Skeletal muscle satellite cell (primary cell): ENCODE results near the gene MTG1.

ENCODE experiments used
- H3K27me3 ChIP-seq: 2 replicates; pipeline ENCODE4 v1.7.0; 2013; ENCODE audit warnings: low read length; ENCODE audit not compliant: control insufficient read depth, insufficient read depth
- H3K36me3 ChIP-seq: 2 replicates; pipeline ENCODE4 v1.7.0; 2013; ENCODE audit warnings: mild to moderate bottlenecking, control low read depth, low read length; ENCODE audit not compliant: insufficient read depth
- H3K4me1 ChIP-seq: 2 replicates; pipeline ENCODE4 v1.7.0; 2013; ENCODE audit warnings: low read length; ENCODE audit not compliant: control insufficient read depth, insufficient read depth
- H3K4me2 ChIP-seq: 2 replicates; pipeline ENCODE4 v1.7.0; 2013; ENCODE audit warnings: mild to moderate bottlenecking, low read length
- H3K4me3 ChIP-seq: 2 replicates; pipeline ENCODE4 v1.7.0; 2013; ENCODE audit warnings: low read length
- H3K9ac ChIP-seq: 2 replicates; pipeline ENCODE4 v1.7.0; 2013; ENCODE audit warnings: mild to moderate bottlenecking, low read depth, low read length, moderate library complexity
- H3K9me3 ChIP-seq: replicated peaks from 2 replicates; pipeline ENCODE4 v1.7.0; 2013; ENCODE audit warnings: mild to moderate bottlenecking, control low read depth, low read length

MTG1 gene

DNA sequence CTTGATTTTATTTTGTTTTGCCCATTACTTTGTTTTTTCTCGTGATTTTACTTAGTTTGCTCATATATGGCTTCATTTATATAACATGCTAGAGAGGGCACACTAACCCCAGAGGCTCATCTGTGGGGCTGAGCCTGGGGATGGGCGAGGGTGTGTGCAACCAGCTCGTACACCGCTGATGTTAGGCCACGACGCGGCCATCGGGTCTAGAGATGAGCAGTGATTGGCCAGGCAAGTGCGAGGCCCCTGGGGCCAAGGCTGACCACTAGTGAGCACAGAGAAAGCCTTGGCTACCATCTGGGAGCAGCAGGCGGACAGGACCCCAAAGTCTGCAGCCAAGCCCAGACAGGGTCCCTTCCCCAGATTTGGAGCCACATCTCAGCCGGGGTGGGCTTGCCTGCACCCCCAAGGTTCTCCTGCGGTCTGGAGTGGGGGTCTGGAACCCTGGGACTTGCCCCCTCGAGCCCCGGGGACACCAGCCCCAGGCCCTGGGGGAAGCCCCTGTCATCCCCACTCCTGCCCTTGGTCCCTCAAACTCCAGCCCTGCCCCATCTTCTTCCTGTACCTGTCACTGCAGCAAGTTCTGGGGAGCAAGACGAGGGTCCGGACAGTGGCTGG lies 39.9 kb upstream of the MTG1 start:
- Histone ChIP-seq H3K4me2 (no peak overlapping the region), H3K4me3 (no peak overlapping the region), H3K4me1 (peaks cover 17% of the 10 kb centered on the region), H3K27me3 (peaks cover 3% of the 10 kb centered on the region), H3K9ac (no peak overlapping the region), H3K9me3 (no peaks in the 10 kb centered on the region), H3K36me3 (no peaks in the 10 kb centered on the region)

DNA sequence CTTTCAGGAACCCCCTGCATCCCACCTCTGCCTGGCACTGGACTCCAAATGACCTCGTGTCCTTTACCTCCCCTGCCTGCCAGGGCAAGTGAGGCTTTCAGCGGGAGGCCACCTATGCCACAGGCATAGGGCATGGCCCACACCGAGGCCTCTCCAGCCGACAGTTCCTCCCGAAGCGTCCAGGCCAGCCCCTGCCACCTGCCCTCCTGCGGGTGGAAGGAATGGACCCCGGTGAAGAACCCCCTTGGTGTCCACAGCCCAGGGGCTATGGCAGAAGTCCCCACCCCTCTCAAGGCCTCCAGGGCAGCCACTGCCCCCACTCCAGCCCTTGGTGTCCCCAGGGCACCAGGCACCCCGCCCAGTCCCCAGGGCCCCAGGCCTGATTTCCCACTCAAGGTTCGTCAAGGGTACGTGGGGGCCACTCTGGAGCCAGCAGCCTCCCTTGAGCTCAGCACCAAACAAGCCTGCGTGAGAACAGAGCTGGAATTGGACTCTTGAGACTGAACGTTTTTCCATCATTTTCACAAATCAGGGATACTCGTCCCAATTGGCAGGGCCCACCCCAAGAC lies 39.2 kb upstream of the MTG1 start:
- Histone ChIP-seq H3K4me1 (peaks cover 17% of the 10 kb centered on the region), H3K27me3 (peaks cover 3% of the 10 kb centered on the region), H3K9ac (no peak overlapping the region), H3K9me3 (no peaks in the 10 kb centered on the region), H3K4me2 (no peak overlapping the region), H3K4me3 (no peak overlapping the region), H3K36me3 (no peaks in the 10 kb centered on the region)

DNA sequence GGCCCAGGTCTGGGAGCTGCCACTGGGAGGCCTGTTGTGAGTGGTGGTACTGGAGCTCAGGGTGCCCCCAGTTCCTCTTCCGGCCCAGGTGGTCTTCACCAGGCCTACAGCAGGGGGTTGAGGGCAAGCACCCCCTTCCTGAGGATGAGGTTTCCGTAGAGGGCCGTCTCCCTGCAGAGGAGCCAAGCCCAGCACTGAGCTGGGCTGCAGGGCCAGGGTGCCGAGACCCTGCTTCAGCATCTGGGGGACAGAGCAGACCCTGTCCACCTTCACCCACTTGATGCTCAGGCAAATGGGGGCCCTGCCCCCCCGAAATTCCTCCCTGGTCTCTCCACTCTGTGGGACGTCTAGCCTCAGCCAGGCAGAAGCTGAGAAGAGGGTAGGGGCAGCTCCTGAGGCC lies 38.7 kb upstream of the MTG1 start:
- Histone ChIP-seq H3K27me3 (peaks cover 3% of the 10 kb centered on the region), H3K4me2 (no peak overlapping the region), H3K4me1 (peaks cover 17% of the 10 kb centered on the region), H3K4me3 (no peak overlapping the region), H3K9me3 (no peaks in the 10 kb centered on the region), H3K9ac (no peak overlapping the region), H3K36me3 (no peaks in the 10 kb centered on the region)

DNA sequence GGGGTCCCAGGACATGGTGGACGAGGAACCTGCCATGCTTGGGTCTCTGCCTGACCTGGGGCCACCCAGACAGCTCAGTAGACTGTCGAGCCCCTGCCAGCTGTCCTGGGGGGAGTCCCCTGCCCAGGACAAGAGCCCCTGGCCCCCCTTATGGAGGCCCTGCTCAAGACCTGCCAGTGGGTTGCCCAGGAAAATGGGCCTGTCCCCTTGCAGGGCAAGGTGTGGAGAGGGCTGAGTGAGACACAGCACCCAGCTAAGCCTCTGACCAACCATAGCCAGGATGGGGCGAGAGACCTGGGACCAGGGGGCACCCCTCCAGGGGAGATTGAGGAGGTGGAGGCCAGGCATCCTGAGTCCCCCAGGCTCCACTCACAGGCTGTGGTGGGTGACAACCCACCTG lies 38.0 kb upstream of the MTG1 start:
- peaks cover 3% of the 10 kb centered on the region for H3K27me3 ChIP-seq
- no peaks in the 10 kb centered on the region for H3K36me3 ChIP-seq
- peaks cover 17% of the 10 kb centered on the region for H3K4me1 ChIP-seq
- H3K9ac ChIP-seq = no peak overlapping the region
- H3K9me3 ChIP-seq = no peaks in the 10 kb centered on the region
- H3K4me3 ChIP-seq = no peak overlapping the region
- H3K4me2 ChIP-seq = peak overlapping the region; percentile 91

DNA sequence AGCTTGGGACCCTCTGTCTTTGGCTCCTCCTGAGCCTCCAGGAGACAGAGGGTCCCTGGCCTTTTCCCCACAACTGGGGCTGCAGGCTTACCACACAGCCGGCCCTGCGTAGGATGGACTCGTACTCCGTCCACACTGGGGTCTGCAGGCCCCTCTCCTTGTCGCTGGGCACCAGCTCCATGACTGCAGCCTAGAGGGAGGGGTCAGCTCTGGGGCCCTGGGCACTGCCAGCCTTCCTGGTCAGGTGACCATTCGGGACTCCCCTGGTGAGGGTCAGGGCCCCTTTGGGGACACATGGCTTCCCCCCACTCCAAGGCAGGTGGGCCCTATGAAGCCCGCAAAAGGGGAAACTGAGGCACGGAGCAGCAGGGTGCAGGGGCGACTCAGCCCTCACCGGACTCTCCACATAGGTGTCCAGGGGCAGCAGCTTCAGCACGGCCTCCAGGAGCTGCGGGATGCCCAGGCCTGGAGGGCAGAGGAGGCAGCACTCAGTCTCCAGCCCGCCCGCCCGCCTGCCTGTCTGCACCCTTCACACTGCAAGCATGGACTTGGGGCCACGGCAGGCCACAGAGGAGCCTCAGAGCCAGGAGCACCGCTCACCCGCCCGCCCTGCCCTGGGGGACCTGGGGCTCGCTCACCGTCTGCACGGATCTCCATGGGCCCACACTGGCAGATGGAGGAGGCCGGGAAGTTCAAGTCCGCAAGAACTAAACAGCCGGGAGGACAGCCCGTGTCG lies 37.2 kb upstream of the MTG1 start:
- H3K9ac ChIP-seq = peak overlapping the region; percentile 87
- no peaks in the 10 kb centered on the region for H3K9me3 ChIP-seq
- H3K4me2 ChIP-seq = peak overlapping the region; percentile 91
- H3K27me3 ChIP-seq = peaks cover 3% of the 10 kb centered on the region
- H3K4me1 ChIP-seq = peaks cover 17% of the 10 kb centered on the region
- peak overlapping the region; percentile 80 for H3K4me3 ChIP-seq
- H3K36me3 ChIP-seq = peaks cover 3% of the 10 kb centered on the region

DNA sequence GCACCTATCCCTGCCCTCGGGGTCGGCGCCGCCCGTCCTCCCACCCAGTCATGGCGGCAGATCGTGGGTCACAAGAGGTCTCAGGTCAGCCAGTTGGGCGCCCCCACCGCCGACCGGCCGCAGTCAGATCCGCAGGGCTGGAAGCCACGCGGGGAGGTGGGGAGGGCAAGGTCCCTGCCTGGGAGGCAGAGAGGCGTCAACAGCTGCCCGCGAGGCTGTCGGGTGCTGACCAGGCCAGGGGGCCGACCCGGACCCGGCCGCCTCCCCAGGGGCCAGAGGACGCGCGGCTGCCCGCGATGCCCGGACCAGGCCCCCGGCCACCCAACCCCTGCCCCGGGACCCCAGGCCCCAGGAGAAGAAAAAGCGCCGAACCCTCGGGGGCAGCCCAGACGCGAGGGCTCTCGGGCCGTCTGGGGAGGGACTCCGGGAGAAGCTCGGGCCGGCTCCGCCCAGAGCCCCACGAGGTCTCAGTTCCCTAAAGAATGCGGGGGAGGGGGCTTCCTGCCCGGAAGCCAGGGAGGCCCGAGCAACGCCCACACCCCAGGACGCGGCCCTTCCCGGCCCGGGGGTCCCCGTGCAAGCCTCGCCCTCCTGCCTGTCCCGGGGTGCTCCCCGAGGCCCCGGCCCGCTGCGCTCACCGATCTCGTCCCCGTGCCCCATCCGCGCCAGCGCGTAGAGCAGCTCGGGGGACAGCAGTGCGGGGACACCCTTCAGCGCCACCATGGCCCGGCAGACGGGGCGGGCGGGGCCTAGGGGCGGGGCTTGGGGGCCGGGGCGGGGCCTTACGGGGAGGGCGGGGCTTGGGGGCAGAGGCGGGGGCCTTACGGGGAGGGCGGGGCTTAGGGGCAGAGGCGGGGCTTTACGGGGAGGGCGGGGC lies 36.4 kb upstream of the MTG1 start, which contains the start of gene FUOM:
FUOM (minus strand) TSS at position 735 of the 877 bp plus-strand sequence; CDS start at position 723, 12 bp downstream.
- H3K9me3 ChIP-seq = no peaks in the 10 kb centered on the region
- H3K4me2 ChIP-seq = peak within 1 kb of the TSS; percentile 91
- peaks cover 7% of the 10 kb centered on the region for H3K36me3 ChIP-seq
- peak within 1 kb of the TSS; percentile 87 for H3K9ac ChIP-seq
- H3K27me3 ChIP-seq = no peaks in the 10 kb centered on the region
- H3K4me3 ChIP-seq = peak within 1 kb of the TSS; percentile 80
- peaks cover 17% of the 10 kb centered on the region for H3K4me1 ChIP-seq

DNA sequence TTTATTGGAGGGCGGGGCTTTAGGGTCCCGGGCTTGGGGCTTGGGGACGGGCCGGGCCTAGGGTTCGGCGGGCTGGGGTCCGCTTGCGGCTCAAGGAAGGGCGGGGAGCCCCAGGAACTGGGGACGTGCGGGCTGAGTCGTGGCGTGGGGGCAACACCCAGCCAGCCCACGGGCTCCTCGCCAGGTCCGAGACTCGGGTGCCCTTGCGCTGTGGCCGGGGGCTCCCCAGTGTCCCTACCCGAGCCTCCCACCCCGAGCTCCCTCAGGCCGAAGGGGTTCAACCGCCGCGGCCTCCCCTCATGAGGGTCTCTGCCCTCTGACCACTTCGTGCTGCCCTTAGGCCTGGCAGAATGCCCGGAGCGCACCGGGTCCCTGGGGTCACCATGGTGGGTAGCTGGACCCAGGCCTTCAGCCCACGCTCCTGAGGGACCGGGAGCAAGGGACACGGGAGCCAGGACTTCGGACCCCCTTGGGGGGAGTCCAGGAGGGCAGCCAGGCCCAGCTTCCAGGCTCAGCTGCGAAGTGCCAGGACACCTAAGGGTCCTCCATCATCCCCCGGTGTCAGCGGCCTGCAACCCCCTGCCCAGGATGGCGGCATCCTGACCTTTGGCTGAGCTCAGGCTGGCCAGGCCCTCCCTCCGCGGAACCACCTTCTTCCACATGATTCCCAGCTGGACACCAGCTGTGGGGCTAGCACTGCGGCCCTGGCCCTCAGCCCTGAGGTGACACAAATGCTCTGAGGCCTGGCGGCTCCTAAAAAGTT lies 35.6 kb upstream of the MTG1 start:
- Histone ChIP-seq H3K4me1 (peaks cover 17% of the 10 kb centered on the region), H3K27me3 (no peaks in the 10 kb centered on the region), H3K9me3 (no peaks in the 10 kb centered on the region), H3K4me3 (no peak overlapping the region), H3K4me2 (no peak overlapping the region), H3K36me3 (peaks cover 14% of the 10 kb centered on the region), H3K9ac (no peak overlapping the region)

DNA sequence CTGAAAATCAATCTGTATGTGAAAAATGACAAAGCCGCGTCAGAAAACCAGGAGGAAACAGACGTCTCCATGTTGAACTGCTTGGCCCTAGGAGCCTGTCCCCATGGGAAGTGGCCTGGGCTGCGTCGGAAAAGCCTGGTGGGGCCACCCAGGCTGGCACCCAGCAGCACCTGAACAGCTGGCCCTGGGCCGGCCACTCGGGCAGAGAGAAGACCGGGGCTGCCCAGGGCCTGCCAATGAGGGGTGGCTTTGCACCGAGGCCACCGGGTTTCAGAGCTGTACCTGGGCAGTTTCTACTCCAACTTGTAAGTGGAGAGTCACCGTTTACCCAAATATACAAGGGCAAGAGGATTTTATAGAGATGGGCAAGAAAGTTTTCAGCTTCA lies 35.0 kb upstream of the MTG1 start:
- Histone ChIP-seq H3K9ac (no peak overlapping the region), H3K36me3 (peaks cover 14% of the 10 kb centered on the region), H3K4me3 (no peak overlapping the region), H3K4me2 (no peak overlapping the region), H3K4me1 (peaks cover 17% of the 10 kb centered on the region), H3K9me3 (no peaks in the 10 kb centered on the region), H3K27me3 (no peaks in the 10 kb centered on the region)

DNA sequence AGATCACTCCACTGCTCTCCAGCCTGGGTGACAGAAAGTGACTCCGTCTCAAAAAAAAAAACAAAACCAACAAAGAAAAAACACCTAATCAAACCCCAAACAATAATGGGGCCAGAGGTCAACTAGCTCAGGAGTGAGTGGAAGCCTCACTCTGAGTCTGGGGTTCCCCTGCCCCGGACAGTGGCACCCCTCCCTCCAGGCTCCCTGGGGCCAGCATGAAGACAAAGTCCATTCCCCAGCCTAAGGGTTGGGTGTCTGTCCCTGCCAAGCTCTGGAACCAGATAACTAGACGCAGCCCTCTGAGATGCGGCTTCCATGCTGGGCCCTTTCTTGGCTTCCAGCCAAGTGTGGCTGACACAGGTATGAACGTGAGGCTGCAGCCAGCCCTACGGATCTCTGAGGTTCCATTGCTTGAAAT lies 34.4 kb upstream of the MTG1 start:
- no peaks in the 10 kb centered on the region for H3K9me3 ChIP-seq
- no peak overlapping the region for H3K4me3 ChIP-seq
- H3K27me3 ChIP-seq = no peaks in the 10 kb centered on the region
- H3K9ac ChIP-seq = no peak overlapping the region
- no peak overlapping the region for H3K4me2 ChIP-seq
- peaks cover 17% of the 10 kb centered on the region for H3K4me1 ChIP-seq
- peaks cover 19% of the 10 kb centered on the region for H3K36me3 ChIP-seq

DNA sequence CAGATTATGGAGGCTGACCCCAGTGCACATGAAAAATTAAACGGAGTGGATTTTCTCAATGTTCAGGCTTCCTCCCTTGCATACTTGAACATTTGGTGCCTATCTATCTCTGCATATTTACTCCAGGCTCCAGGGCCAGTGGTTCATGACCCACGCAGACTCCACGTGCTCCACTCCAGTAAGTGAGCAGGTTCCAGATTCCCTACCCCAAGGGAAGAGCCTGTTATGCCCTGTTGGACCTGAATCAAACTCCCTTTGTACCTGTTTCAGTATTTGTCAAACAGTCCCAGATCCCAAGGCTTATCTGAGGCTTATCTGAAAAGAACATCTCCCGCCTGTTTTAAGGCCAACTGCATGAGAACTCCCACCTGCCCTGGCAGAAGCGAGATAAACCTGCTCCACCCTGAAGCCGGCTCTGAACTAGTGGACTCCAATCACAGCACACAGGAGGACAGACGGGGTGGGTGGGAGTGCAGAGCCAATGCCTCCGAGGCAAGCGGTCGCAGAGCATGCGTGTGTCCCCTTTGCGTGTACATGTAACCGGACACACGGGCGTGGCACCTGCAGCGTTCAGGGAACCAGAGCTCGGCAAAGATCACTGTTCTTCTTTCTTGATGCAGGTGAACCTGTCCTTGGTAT lies 33.9 kb upstream of the MTG1 start:
- peaks cover 24% of the 10 kb centered on the region for H3K36me3 ChIP-seq
- H3K9ac ChIP-seq = no peak overlapping the region
- H3K27me3 ChIP-seq = no peaks in the 10 kb centered on the region
- no peaks in the 10 kb centered on the region for H3K9me3 ChIP-seq
- no peak overlapping the region for H3K4me3 ChIP-seq
- no peak overlapping the region for H3K4me2 ChIP-seq
- peaks cover 17% of the 10 kb centered on the region for H3K4me1 ChIP-seq
